ENCODE measurements around the gene POC1A.

POC1A gene

GRCh38 chr3:52118156-52118875, 35.9 kb downstream of the POC1A start:
- TF ChIP-seq, protein P1, sequence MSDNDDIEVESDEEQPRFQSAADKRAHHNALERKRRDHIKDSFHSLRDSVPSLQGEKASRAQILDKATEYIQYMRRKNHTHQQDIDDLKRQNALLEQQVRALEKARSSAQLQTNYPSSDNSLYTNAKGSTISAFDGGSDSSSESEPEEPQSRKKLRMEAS (IDR thresholded peaks at IDR 0.05): no peak
- TF ChIP-seq FOXM1 (IDR thresholded peaks at IDR 0.05; ENCODE audit: borderline replicate concordance, low read depth) (no peak), ZBTB7A (IDR thresholded peaks at IDR 0.05; ENCODE audit: low read depth) (no peak), RAD21 (IDR thresholded peaks at IDR 0.05; ENCODE audit: low read depth) (no peak), CREB1 (IDR thresholded peaks at IDR 0.05; ENCODE audit: low read depth) (no peak), YY1 (IDR thresholded peaks at IDR 0.05; ENCODE audit: low read depth) (no peak), TEAD4 (IDR thresholded peaks at IDR 0.05) (no peak), TAF1 (IDR thresholded peaks at IDR 0.05; ENCODE audit: low read depth) (no peak), NFIC (IDR thresholded peaks at IDR 0.05) (no peak), USF1 (IDR thresholded peaks at IDR 0.05) (no peak), EP300 (IDR thresholded peaks at IDR 0.05; ENCODE audit: borderline replicate concordance) (no peak), TCF12 (IDR thresholded peaks at IDR 0.05; ENCODE audit: low read depth) (no peak)
- TF ChIP-seq, protein P2, sequence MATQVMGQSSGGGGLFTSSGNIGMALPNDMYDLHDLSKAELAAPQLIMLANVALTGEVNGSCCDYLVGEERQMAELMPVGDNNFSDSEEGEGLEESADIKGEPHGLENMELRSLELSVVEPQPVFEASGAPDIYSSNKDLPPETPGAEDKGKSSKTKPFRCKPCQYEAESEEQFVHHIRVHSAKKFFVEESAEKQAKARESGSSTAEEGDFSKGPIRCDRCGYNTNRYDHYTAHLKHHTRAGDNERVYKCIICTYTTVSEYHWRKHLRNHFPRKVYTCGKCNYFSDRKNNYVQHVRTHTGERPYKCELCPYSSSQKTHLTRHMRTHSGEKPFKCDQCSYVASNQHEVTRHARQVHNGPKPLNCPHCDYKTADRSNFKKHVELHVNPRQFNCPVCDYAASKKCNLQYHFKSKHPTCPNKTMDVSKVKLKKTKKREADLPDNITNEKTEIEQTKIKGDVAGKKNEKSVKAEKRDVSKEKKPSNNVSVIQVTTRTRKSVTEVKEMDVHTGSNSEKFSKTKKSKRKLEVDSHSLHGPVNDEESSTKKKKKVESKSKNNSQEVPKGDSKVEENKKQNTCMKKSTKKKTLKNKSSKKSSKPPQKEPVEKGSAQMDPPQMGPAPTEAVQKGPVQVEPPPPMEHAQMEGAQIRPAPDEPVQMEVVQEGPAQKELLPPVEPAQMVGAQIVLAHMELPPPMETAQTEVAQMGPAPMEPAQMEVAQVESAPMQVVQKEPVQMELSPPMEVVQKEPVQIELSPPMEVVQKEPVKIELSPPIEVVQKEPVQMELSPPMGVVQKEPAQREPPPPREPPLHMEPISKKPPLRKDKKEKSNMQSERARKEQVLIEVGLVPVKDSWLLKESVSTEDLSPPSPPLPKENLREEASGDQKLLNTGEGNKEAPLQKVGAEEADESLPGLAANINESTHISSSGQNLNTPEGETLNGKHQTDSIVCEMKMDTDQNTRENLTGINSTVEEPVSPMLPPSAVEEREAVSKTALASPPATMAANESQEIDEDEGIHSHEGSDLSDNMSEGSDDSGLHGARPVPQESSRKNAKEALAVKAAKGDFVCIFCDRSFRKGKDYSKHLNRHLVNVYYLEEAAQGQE (IDR thresholded peaks at IDR 0.05; ENCODE audit: low read depth): no peak

GRCh38 chr3:52117537-52117936, 36.7 kb downstream of the POC1A start:
- TF ChIP-seq TEAD4 (IDR thresholded peaks at IDR 0.05) (no peak), CEBPB (IDR thresholded peaks at IDR 0.05) (no peak), RAD21 (IDR thresholded peaks at IDR 0.05; ENCODE audit: low read depth) (no peak), YY1 (IDR thresholded peaks at IDR 0.05; ENCODE audit: low read depth) (no peak), CREB1 (IDR thresholded peaks at IDR 0.05; ENCODE audit: low read depth) (no peak), USF1 (IDR thresholded peaks at IDR 0.05) (no peak), NFIC (IDR thresholded peaks at IDR 0.05) (no peak), TAF1 (IDR thresholded peaks at IDR 0.05; ENCODE audit: low read depth) (no peak), EP300 (IDR thresholded peaks at IDR 0.05; ENCODE audit: borderline replicate concordance) (no peak), ZBTB7A (IDR thresholded peaks at IDR 0.05; ENCODE audit: low read depth) (no peak), TCF12 (IDR thresholded peaks at IDR 0.05; ENCODE audit: low read depth) (no peak), EGR1 (IDR thresholded peaks at IDR 0.05) (no peak), FOXM1 (IDR thresholded peaks at IDR 0.05; ENCODE audit: borderline replicate concordance, low read depth) (no peak)
- TF ChIP-seq, protein P1 (IDR thresholded peaks at IDR 0.05): no peak
- TF ChIP-seq, protein P2 (IDR thresholded peaks at IDR 0.05; ENCODE audit: low read depth): no peak

DNA sequence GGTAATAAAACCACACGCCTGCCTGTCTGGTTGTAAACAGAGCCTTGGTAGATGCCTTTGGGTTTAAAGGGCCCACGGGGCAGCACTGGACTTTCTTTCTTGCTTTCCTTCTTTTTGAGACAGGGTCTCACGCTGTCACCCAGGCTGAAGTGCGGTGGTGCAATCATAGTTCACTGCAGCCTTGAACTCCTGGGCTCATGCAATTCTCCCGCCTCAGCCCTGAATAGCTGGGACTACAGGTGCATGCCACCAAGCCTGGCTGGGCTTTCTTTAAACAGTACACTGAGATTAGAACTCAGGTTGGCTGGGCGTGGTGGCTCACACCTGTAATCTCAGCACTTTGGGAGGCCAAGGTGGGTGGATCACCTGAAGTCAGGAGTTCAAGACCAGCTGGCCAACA, 42.2 kb downstream of the POC1A start:
- TF ChIP-seq CREB1 (IDR thresholded peaks at IDR 0.05; ENCODE audit: low read depth): no peak
- no peak for TF ChIP-seq EGR1 (IDR thresholded peaks at IDR 0.05)
- TF ChIP-seq USF1 (IDR thresholded peaks at IDR 0.05): no peak
- TF ChIP-seq EP300 (IDR thresholded peaks at IDR 0.05; ENCODE audit: borderline replicate concordance): no peak
- no peak for TF ChIP-seq ZBTB7A (IDR thresholded peaks at IDR 0.05; ENCODE audit: low read depth)
- TF ChIP-seq, protein P2 (IDR thresholded peaks at IDR 0.05; ENCODE audit: low read depth): no peak
- no peak for TF ChIP-seq CEBPB (IDR thresholded peaks at IDR 0.05)
- no peak for TF ChIP-seq TCF12 (IDR thresholded peaks at IDR 0.05; ENCODE audit: low read depth)
- no peak for TF ChIP-seq YY1 (IDR thresholded peaks at IDR 0.05; ENCODE audit: low read depth)
- no peak for TF ChIP-seq NFIC (IDR thresholded peaks at IDR 0.05)
- TF ChIP-seq FOXM1 (IDR thresholded peaks at IDR 0.05; ENCODE audit: borderline replicate concordance, low read depth): no peak
- TF ChIP-seq RAD21 (IDR thresholded peaks at IDR 0.05; ENCODE audit: low read depth): no peak
- TF ChIP-seq TAF1 (IDR thresholded peaks at IDR 0.05; ENCODE audit: low read depth): no peak
- TF ChIP-seq, protein P1 (IDR thresholded peaks at IDR 0.05): no peak
- no peak for TF ChIP-seq TEAD4 (IDR thresholded peaks at IDR 0.05)

Data from Ishikawa (cell line).